HG03571 (cell line): ENCODE results near the gene PPP4C.
"Not testable (repeated sequence)": the region's sequence is repeated elsewhere in the genome, so short reads cannot be mapped to it uniquely, and the experiment has no call there.

ENCODE experiments used
- ATAC-seq: cut with Tn5 transposase; IDR thresholded peaks from one replicate; pipeline ENCODE4 v1.9.1; 2021; ENCODE audit not compliant: unreplicated experiment

Gene PPP4C

GRCh38 chr16:30096105-30096861 is 20.5 kb downstream of the PPP4C start, which contains the start of gene YPEL3:
YPEL3 (minus strand) TSS chr16:30096213; CDS start chr16:30095482, 731 bp downstream.
- ATAC-seq: peak; percentile 38

DNA sequence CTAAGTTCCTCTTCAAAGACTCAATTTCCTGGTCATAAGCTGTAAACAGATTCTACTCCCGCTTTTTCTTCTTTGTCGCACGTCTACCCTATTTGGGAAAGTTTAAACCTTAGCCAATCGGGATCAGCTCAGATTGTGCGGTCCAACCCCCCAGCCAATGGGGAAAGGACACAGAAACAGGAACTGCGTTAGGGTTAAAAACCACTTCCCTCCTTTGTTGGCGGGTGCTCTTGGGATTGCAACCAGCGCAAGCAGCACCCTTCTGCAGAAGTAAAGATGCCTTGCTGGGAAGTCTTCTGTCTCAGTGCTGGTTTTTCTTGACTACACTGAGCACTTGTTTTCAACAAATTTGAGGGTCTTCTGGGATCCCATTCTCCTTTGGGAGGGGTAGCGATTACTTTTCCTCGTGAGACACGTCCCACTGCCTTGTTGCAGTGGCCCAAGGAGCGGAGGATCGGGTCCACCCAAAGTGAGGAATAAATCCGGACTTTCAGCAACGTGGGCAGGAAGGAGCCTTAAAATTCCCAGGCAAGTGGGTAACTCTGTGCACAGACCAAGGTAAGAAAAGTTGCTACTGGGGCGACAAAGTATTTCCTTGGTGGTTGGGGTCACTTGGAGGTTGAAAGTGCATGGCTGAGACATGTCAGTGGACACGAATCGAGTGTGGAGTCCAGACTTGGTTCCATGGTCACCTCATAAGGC is 21.2 kb downstream of the PPP4C start:
- ATAC-seq: no peak

DNA sequence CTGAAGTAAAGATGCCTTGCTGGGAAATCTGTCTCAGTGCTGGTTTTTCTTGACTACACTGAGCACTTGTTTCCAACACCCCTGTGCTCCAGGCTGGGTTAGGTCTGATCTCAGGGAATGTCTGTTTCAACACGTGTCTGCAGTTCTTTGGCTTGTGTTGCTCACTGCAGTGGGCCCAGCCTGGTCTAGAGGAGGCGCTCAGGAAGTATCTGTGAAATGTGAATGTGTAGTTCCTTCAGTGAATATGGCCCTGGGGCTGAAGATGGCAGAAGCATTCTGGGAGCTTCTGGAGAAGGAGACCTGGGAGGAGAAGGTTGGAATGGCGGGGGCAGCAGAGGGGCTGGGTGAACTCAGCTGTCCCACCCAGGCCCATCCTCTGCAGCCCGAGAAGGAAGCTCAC is 28.3 kb downstream of the PPP4C start:
- ATAC-seq: no peak

DNA sequence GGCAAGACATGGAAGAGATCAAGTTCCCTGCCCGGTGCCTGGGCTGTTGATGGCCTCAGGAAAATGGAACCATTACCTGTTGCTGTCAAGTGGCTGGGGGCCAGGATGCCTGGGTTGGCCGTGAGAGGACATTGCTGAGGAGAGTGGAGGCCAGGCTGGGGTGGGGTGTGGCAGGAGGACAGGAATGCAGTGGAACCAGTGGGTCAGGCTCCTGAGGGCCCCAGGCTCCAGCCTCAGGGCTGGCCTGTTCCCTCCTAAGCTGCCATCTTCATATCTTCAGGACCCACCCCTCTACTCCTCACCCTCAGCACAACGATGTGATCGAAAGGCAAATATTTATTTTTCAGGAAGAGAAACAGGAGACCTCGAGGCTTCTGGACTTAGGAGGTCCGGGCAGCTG is 28.7 kb downstream of the PPP4C start:
- no peak for ATAC-seq

DNA sequence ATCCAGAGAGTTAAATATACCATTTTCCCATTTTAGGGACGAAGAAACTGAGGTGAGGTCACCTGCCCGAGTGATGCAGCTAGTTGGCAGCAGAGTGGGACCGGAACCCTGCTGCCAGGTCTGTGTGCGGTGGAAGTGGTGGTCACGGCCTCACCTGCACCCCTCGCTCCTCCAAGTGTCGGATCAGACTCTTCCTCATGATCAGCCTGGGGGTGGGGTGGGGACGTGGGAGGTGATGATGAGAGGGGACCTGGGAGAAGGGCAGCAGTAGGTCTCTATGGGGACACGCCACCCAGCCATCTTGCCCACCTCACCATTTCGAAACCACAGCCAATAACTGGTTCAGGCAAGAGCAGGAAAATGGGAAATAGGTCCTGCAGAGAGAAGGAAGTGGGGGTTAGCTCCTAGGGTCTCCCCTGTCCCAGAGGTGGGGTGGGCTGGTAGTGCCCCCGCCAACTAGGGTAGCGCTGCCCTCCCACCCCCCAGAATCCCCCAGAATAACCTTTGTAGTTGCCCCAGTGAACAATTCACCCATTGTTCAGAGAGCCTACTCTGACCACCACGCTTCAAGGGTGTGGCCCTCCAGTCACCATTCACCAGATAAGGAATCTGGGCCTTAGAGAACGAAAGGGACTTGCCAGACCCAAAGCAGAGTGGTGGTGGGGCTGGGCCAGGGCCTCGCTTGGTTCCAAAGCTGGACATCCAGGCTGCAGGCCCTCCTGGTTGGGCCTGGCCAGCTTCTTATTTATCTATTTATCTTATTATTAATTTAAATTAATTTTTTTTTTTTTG is 32.5 kb downstream of the PPP4C start:
- no peak for ATAC-seq

DNA sequence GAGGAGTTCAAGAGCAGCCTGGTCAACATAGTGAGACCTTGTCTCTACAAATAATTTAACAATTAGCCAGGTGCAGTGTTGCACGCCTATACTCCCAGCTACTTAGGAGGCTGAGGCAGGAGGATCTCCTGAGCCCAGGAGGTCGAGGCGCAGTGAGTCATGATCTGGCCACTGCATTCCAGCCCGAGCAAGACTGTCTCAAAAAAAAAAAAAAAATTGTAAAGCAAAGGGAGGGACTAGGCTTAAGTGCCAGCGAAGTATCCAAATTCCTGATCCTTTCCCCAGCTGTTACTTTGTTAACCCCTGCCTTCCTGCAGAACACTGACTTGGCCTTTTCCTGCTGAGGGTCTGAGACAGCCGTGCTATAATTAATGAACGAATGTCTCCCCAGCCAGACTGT is 34.9 kb downstream of the PPP4C start:
- no peak for ATAC-seq

DNA sequence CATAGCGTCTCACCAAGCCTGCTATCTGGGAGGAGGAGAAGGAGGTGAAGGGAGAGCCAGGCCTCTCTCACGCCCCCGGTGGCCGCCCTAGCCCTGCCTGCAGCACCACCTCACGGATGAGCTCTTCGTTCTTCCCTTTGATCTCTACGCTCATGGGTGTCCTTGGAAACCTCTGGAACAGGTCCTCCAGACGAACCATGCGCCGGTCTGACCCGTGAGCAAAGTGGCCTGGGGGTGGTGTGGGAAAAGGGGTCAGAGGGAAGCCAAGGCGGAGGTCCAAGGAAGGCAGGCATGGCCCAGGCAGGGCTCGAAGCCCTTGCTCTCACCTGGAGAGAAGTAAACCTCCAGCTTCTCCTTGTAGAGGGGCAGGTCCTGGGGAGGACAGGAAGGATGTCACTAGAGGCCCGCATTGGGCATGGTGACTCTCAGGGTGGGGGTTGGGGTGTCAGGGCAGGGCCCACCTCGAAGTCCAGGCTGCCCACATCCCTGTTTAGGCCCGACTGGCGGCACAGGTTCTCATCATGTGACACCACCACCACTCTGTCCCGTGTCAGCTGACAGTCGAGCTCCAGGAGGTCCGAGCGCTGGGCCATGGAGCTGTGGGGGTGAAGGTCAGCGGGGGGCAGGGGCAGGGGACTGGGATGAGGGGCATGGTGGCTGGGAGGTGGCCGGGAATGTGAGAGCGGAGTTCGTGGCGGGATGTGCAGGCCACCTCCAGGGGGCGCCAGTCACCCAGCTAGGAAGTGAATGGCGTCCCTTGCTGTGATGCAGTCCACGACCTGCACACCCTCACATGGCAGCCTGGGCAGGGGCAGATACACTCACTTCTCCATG is 36.6 kb downstream of the PPP4C start:
- no peak for ATAC-seq

- ATAC-seq: no peak
Measured at GRCh38 chr16:30113031-30113710, 37.4 kb downstream of the PPP4C start, which contains the start of gene GDPD3. GDPD3 (minus strand) TSS chr16:30113537; CDS start chr16:30113478, 59 bp downstream.

DNA sequence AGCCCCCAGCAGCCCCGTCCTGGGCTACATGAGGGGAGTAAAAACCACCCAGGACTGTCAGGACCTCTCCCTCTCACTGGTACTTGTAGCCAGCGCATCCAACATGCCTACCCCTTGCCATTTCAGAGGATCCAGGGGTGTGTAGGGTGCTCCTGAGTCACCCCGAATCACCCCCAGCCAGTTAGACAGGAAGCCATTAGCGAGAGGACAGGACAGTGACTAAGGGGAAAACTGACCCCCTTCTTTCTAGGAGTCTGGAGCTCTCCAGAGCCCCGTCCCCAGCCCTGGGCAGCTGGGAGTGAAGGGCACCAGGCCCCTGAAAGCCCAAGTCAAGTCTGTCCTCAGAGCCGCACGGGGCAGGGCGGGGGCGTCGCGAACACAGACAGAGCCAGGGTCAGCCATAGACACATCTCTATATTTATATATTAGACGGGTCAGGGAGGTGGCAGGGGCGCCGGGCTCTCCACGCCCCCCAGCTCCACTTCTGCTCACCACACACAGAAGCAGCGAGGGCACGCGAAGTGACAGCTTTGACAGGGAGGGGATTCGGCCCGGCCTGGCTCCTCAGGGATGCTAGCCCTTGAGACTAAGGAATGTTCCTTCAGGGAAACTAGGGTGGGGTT is 38.0 kb downstream of the PPP4C start:
- no peak for ATAC-seq

- no peak for ATAC-seq
Measured at GRCh38 chr16:30114411-30114810, 38.6 kb downstream of the PPP4C start.

DNA sequence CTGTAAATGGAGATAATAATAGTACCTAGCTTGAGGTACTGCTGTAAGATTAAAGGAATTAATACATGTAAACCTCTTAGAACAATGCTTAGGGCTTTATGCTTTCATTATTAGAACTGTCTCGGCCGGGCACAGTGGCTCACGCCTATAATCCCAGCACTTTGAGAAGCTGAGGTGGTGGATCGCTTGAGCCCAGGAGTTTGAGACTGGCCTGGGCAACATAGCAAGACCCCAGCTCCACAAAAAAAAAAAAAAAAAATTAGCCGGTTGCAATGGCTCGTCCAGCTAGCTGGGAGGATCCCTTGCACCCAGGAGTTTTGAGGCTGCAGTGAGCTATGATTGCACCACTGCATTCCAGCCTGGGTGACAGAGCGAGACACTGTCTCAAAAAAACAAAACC is 39.0 kb downstream of the PPP4C start:
- not testable (repeated sequence) for ATAC-seq

DNA sequence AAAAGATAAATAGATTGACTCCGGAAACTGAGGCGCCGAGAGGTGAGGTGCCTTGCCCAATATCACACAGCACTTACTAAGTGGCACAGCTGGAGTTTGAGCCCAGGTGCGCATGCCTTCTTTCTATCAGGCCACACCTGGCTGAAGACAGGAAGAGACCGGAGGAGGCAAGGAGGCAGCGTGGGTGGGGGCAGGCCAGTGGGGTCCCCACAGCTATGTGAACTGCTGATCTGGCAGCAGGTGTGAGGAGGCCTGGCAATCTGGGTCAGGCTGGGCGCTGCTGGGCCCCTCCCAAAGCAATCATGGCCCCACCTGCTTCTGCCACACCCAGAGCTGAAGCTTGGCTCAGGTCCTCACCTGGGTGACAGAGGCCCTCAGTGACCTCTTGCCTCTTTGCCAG is 39.4 kb downstream of the PPP4C start:
- ATAC-seq: no peak

DNA sequence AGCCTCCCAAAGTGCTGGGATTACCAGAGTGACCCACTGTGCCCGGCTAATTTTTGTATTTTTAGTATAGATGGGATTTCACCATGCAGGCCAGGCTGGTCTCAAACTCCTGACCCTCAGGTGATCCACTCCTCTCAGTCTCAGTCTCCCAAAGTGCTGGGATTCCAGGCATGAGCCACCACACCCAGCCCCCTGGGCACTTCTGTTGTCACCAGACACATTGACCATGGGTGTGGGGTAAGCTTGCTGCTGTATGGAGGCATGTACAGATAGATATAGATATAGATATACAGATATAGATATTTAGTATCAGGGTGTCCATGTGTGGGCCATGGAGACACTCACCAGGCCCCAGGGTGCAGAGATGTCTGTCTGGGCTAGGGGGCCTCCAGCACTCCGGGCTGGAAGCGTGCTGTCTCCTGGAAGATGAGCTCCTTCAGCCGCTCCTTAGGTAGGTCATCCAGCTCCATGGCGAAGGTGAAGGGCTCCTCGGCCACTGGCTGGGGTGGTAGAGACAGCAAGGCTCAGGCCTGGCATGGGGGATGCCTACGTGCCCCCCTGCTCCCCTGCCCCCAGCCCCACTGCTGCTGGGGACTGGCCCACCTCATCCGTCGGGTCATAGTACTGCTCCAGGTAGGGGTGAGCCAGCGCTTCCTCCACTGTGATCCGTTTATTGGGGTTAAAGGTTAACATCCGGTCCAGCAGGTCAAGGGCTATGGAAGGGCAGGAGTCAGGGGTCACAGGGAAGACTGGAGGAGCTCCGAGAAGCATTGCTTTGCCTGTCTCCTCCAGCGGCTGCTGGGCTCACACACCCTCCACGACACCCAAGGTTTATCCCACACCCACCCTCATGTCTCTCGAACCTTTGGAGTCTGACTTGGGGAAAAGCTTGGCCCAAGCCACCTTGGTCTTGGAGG is 40.8 kb downstream of the PPP4C start:
- ATAC-seq: no peak

DNA sequence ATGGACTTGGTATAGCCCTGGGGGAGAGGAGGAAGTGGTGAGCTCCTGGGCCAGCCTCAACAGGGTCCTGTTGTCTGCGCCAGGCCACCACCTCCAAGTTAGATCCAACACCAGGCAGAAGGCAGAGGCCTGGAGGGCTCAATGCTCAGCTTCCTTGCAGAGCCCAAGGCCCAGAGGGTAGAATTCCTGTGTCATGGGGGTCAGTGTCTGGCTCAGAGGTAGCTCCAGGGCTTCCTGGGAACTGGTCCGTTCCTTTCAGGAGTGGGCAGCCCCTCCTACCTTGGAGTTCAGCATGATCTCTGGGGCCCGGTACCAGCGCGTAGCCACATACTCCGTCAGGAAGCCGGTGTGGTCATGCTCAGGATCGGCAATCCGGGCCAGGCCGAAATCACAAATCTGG is 42.0 kb downstream of the PPP4C start:
- ATAC-seq: no peak

GRCh38 chr16:30119428-30119827 is 43.6 kb downstream of the PPP4C start:
- ATAC-seq: no peak

DNA sequence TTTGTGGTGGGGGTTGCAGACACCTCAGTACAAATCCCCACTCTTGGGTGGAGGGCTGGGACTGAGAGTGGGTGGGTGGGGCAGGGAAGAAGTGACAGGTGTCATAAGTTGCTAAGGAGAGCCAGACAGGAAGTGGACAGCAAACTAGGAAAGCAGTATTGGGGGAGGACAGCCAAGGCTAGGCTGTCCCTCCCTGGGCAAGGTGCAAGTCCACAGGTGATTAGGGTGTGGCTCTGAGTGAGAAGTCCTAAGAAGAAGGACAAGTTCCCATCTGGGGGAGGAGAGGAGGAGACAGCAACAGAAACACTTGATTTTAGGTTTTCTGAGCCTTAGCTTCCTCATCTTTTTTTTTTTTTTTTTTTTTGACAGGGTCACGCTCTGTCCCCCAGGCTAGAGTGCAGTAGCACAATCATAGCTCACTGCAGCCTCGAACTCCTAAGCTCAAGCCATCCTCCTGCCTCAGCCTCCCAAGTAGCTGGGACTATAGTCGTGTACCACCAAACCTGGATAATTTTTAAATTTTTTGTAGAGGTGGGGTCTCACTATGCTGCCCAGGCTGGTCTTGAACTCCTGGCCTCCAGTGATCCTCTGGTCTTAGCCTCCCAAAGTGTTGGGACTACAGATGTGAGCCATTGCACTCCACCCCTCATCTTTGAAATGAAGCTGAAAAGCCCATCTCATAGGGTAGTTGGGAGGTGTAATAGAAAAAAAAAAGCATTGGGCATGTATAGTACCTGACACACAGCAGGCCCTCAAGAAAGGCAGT is 44.7 kb downstream of the PPP4C start:
- ATAC-seq: no peak

DNA sequence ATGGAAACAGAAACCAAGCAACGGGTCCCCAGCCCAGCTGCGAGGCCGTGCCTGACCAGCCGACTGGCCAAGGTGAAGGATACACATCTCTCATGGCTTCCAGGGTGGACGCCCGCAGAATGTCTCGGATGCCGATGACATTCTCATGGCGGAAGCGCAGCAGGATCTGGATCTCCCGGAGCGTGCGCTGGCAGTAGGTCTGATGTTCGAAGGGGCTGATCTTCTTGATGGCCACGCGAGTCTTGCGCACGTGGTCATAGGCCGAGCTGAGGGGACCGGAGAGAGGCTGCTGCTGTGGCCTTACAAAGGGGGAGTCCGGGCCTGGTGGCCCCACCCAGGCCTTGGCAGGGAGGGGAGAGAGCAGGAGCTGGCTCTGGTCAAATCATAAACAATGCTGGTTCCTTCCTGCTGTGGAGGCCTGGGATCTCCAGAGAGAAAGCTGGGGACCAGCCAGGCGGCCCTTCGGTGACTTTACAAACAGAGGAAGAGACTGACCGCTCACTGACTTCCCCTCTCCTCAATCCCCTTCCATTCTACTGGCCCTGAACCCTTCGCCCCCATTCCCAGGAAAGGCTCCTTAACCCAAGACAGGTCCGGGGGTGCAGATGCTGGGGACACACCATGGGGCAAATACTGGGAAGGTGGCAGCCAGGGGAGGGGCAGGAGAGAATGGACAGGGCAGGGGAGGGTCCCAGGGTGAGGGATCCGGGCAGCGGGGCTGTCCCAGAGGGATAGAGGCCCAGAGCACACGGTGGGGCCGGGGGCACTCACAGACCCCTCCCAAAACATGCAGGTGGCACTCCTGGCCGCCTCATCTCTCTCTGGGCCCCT is 46.2 kb downstream of the PPP4C start:
- ATAC-seq: no peak
